C4-2B (cell line): ENCODE measurements around the gene C1orf21.

Source experiments
- CTCF ChIP-seq: fragments of 450-650 bp; conservative IDR thresholded peaks from 2 replicates; pipeline ENCODE4 v1.5.1; 2017; ENCODE audit warnings: mild to moderate bottlenecking
- ZFX ChIP-seq: fragments of 450-650 bp; IDR thresholded peaks from 2 replicates; pipeline ENCODE4 v1.6.1; 2017

GRCh38 chr1:184510110-184510509 is 123.3 kb downstream of the C1orf21 start:
- no peak for TF ChIP-seq CTCF
- no peak for TF ChIP-seq ZFX
